ENCODE measurements around the gene PTGR1. TPM values are rescaled to one million over a fixed set of nuclear protein-coding genes. Genes with fewer than 3 reads are reported as not detected.

The PTGR1 gene
- total RNA-seq, 1 experiment from 2014 or later, result 41.6 TPM

- 0 out of 2 replicates have a peak, but pooled peaks have one; percentile 17 for TF ChIP-seq ZNF532 (CRISPR knock-in tag; IDR thresholded peaks at IDR 0.05; ENCODE audit: borderline replicate concordance)
- TF ChIP-seq, protein P1, sequence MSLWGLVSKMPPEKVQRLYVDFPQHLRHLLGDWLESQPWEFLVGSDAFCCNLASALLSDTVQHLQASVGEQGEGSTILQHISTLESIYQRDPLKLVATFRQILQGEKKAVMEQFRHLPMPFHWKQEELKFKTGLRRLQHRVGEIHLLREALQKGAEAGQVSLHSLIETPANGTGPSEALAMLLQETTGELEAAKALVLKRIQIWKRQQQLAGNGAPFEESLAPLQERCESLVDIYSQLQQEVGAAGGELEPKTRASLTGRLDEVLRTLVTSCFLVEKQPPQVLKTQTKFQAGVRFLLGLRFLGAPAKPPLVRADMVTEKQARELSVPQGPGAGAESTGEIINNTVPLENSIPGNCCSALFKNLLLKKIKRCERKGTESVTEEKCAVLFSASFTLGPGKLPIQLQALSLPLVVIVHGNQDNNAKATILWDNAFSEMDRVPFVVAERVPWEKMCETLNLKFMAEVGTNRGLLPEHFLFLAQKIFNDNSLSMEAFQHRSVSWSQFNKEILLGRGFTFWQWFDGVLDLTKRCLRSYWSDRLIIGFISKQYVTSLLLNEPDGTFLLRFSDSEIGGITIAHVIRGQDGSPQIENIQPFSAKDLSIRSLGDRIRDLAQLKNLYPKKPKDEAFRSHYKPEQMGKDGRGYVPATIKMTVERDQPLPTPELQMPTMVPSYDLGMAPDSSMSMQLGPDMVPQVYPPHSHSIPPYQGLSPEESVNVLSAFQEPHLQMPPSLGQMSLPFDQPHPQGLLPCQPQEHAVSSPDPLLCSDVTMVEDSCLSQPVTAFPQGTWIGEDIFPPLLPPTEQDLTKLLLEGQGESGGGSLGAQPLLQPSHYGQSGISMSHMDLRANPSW (CRISPR knock-in tag; conservative IDR thresholded peaks at IDR 0.05; ENCODE audit: low read depth), result no peak
- no peak for TF ChIP-seq HMGA2 (CRISPR knock-in tag; IDR thresholded peaks at IDR 0.05)
- peak; percentile 36; the same call in 1 of the 2 replicates for TF ChIP-seq ZNF671 (CRISPR knock-in tag; IDR thresholded peaks at IDR 0.05)
- no peak for TF ChIP-seq ZNF396 (CRISPR knock-in tag; IDR thresholded peaks at IDR 0.05; ENCODE audit: borderline replicate concordance)
- TF ChIP-seq ATF1 (CRISPR knock-in tag; IDR thresholded peaks at IDR 0.05), result 0 out of 2 replicates have a peak, but pooled peaks have one; percentile 59
- TF ChIP-seq SP1 (CRISPR knock-in tag; conservative IDR thresholded peaks at IDR 0.05), result peak; percentile 66
- TF ChIP-seq ZNF263 (CRISPR knock-in tag; IDR thresholded peaks at IDR 0.05; ENCODE audit: low read depth), result no peak
- TF ChIP-seq ZNF281 (CRISPR knock-in tag; IDR thresholded peaks at IDR 0.05), result no peak
- TF ChIP-seq, protein P2, sequence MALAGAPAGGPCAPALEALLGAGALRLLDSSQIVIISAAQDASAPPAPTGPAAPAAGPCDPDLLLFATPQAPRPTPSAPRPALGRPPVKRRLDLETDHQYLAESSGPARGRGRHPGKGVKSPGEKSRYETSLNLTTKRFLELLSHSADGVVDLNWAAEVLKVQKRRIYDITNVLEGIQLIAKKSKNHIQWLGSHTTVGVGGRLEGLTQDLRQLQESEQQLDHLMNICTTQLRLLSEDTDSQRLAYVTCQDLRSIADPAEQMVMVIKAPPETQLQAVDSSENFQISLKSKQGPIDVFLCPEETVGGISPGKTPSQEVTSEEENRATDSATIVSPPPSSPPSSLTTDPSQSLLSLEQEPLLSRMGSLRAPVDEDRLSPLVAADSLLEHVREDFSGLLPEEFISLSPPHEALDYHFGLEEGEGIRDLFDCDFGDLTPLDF (CRISPR knock-in tag; IDR thresholded peaks at IDR 0.05), result no peak
- peak; percentile 84; the same call in 1 of the 2 replicates for TF ChIP-seq NFATC4 (CRISPR knock-in tag; IDR thresholded peaks at IDR 0.05)
- TF ChIP-seq, protein P3, sequence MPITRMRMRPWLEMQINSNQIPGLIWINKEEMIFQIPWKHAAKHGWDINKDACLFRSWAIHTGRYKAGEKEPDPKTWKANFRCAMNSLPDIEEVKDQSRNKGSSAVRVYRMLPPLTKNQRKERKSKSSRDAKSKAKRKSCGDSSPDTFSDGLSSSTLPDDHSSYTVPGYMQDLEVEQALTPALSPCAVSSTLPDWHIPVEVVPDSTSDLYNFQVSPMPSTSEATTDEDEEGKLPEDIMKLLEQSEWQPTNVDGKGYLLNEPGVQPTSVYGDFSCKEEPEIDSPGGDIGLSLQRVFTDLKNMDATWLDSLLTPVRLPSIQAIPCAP (CRISPR knock-in tag; IDR thresholded peaks at IDR 0.05), result peak; percentile 82
- TF ChIP-seq, protein P4, sequence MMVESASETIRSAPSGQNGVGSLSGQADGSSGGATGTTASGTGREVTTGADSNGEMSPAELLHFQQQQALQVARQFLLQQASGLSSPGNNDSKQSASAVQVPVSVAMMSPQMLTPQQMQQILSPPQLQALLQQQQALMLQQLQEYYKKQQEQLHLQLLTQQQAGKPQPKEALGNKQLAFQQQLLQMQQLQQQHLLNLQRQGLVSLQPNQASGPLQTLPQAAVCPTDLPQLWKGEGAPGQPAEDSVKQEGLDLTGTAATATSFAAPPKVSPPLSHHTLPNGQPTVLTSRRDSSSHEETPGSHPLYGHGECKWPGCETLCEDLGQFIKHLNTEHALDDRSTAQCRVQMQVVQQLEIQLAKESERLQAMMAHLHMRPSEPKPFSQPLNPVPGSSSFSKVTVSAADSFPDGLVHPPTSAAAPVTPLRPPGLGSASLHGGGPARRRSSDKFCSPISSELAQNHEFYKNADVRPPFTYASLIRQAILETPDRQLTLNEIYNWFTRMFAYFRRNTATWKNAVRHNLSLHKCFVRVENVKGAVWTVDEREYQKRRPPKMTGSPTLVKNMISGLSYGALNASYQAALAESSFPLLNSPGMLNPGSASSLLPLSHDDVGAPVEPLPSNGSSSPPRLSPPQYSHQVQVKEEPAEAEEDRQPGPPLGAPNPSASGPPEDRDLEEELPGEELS (CRISPR knock-in tag; IDR thresholded peaks at IDR 0.05), result peak; percentile 75
- peak; percentile 45; the same call in 1 of the 2 replicates for TF ChIP-seq ESRRA (CRISPR knock-in tag; IDR thresholded peaks at IDR 0.05; ENCODE audit: borderline replicate concordance)
- TF ChIP-seq ZSCAN18 (CRISPR knock-in tag; IDR thresholded peaks at IDR 0.05), result no peak
- TF ChIP-seq, protein P5, sequence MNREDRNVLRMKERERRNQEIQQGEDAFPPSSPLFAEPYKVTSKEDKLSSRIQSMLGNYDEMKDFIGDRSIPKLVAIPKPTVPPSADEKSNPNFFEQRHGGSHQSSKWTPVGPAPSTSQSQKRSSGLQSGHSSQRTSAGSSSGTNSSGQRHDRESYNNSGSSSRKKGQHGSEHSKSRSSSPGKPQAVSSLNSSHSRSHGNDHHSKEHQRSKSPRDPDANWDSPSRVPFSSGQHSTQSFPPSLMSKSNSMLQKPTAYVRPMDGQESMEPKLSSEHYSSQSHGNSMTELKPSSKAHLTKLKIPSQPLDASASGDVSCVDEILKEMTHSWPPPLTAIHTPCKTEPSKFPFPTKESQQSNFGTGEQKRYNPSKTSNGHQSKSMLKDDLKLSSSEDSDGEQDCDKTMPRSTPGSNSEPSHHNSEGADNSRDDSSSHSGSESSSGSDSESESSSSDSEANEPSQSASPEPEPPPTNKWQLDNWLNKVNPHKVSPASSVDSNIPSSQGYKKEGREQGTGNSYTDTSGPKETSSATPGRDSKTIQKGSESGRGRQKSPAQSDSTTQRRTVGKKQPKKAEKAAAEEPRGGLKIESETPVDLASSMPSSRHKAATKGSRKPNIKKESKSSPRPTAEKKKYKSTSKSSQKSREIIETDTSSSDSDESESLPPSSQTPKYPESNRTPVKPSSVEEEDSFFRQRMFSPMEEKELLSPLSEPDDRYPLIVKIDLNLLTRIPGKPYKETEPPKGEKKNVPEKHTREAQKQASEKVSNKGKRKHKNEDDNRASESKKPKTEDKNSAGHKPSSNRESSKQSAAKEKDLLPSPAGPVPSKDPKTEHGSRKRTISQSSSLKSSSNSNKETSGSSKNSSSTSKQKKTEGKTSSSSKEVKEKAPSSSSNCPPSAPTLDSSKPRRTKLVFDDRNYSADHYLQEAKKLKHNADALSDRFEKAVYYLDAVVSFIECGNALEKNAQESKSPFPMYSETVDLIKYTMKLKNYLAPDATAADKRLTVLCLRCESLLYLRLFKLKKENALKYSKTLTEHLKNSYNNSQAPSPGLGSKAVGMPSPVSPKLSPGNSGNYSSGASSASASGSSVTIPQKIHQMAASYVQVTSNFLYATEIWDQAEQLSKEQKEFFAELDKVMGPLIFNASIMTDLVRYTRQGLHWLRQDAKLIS (CRISPR knock-in tag; IDR thresholded peaks at IDR 0.05; ENCODE audit: borderline replicate concordance), result peak; percentile 52; the same call in 1 of the 2 replicates
- peak; percentile 15; the same call in 1 of the 2 replicates for TF ChIP-seq TEAD4 (CRISPR knock-in tag; IDR thresholded peaks at IDR 0.05)
- peak; percentile 97 for TF ChIP-seq ZNF416 (CRISPR knock-in tag; IDR thresholded peaks at IDR 0.05)
Measured at GRCh38 chr9:111631214-111631971, 31.9 kb upstream of the PTGR1 start, which contains the start of gene DNAJC25 (continued).

Measured in WTC11 (cell line).